Activated CD4-positive, alpha-beta T cell treated with anti-CD3 and anti-CD28 coated beads, Interleukin-10, Interleukin-2, amounts not matched to agents 100 ng/mL and 50 ng/mL, durations not matched to agents 16 hours and 8 hours (primary cell): ENCODE measurements around the gene PDHB.
"Not testable (repeated sequence)": the region's sequence is repeated elsewhere in the genome, so short reads cannot be mapped to it uniquely, and the experiment has no call there.

ENCODE experiments used
- DNase-seq: peaks from one replicate; pipeline ENCODE4 v3.0.0-alpha.2; 2020

The PDHB gene

GRCh38 chr3:58433400-58434167 lies at the start of gene PDHB:
TSS of gene PDHB (minus strand) at chr3:58433832. CDS start at chr3:58433809, 23 bp downstream.
- DNase-seq = peak; percentile 94

DNA sequence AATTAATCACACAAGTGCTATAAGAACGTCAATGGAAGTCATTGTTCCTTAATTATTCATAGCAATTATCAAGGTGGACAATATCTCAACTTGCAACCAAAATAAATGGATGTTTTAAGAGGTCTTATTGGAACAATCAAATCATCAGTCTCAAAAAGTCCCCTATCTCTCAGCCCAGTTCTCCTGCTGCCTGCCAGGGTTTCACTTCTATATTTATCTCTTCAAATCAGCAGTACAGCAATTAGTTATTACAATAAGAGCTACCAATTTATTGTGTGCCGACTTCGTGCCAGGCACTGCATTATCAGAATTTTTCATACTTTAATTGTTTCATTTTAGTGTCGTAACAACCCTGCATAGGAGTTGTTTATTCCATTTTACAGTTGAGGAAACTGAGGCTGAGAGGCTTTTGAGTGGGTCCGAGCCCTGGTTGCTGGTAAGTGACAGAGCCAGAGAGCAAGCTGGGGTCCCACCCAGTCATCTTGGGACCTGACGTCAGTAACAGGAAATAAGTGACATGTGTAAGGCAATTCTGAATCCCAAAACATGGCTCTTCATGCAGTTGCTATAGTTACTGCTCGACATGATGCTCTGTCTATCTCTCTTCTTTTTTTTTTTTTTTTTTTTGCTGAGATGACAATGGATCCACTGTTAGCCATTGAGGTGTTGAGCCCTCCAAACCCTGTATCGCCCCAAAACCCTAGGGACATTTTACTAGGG lies 49.4 kb upstream of the PDHB start:
- peak; percentile 58 for DNase-seq

DNA sequence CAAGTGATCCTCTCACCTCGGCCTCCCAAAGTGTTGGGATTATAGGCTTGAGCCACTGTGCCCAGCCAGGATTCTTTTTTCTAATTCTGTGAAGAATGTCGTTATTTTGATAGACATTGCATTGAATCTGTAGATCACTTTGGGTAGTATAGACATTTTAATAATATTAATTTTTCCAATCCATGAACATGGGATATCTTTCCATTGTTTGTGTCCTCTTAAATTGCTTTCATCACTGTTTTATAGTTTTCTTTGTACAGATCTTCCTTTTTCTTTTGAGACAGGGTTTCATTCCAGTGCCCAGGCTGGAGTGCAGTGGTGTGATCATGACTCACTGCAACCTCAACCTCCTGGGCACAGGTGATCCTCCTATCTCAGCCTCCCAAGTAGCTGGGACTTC lies 46.7 kb upstream of the PDHB start:
- no peak for DNase-seq

GRCh38 chr3:58478781-58479180 lies 45.1 kb upstream of the PDHB start:
- no peak for DNase-seq

DNA sequence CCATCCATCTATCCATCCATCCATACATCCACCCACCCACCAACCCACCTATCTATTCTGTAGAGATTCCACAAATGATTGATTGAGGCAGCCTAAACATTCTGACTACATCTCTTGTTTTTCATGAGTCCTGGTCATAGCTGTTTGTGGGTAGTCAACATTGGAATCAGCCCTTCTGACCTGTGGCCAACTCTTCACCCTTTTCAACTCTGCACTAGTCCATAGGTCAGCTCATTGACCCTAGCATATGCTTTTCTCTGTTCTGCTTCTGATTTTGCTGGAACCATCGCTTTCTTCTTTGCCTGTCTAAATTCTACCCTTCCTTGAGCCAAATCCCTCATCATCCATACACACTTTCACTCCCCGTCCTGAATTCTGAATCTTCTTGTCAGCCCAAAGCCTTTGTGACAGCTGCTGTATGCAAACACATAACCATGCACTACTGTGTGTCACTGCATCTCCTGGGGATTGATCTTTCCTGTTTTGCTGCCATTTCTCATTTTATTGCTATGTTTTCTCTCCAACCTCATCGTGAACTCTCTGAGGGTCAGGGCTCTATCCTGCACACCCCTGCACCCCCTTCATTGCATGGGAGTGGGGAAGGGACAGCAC lies 41.4 kb upstream of the PDHB start:
- DNase-seq = no peak

GRCh38 chr3:58474348-58474911 lies 40.8 kb upstream of the PDHB start:
- DNase-seq = no peak

DNA sequence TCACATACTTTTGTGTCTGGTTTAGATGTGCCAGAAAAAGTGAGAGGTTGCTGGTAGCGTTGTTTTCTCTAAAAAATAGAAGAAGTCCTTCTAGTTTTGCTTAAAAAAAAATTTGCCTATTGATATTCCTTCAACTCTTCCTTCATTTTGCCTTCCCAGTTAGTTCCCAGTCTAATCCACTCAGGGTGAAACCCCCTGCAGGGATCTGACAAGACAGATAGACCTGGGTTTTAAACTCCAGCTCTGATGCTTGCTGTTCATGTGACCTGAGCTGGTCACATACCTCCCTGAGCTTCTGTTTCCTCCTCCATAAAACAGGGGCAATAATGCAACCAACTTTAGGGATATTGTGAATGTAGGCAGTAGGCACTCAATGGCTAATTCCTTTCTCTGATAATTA lies 39.6 kb upstream of the PDHB start:
- DNase-seq = no peak

DNA sequence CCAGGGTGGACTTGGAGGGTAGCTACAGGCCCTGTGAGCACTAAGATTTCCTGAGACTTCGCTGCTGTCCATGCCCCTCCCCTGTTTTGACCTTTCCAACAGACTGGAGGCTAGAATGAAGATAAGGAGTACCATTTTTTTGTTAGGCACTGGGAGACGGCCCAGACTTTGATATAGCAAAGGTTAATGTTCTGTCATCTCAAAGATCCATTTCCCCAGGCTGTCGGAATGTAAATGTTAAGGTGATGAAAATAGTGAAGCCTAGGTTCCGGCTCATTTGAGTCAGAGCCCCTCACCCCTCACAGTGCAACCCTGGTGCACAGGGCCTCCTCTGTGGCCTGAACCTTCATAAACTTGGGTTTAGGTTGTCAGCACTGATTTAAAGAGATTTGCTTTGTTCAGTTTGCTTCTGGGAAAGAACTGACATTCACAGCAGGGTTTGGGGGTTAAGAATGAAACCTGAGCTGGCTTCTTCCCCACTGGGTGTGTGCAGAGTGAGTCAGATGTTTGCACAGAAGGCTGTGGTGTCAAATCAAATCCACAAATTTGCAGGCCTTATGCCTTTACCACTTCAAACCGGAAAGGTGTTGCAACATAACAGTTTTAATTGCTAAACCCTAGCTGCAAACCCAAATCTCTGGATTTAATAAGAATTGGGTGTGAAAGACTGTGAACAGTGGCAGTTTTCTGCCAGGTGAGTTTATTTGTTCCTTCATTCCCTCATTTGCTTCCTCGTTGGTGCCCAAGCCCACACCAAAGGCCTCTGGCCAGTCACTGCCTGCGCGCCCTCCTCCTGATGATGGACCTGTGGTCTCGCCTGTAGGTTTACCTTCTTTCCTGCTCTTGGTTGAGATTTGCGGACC lies 37.6 kb upstream of the PDHB start:
- DNase-seq = peak; percentile 98

GRCh38 chr3:58470363-58471024 lies 36.9 kb upstream of the PDHB start:
- DNase-seq = no peak

DNA sequence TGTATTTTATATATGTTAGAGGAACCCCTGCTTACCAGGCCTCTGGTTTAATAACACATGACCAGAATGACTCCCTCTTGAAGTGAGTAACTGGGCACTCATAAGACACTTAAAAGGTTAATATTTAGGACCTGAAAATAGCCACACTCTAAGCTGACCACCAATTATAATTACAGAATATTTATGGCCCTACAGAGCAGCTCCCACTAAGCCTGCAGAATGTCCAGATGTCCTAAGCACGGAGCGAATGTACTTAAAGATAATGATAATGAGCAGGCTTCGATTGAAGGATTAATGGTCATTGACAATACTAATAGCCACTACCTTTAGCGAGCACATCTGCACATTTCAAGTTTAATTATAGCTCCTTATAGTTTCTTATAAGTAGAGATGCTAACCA lies 35.5 kb upstream of the PDHB start:
- DNase-seq = no peak

- no peak for DNase-seq
These were observed 33.4 kb upstream of the PDHB start for GRCh38 chr3:58466899-58467563.

DNA sequence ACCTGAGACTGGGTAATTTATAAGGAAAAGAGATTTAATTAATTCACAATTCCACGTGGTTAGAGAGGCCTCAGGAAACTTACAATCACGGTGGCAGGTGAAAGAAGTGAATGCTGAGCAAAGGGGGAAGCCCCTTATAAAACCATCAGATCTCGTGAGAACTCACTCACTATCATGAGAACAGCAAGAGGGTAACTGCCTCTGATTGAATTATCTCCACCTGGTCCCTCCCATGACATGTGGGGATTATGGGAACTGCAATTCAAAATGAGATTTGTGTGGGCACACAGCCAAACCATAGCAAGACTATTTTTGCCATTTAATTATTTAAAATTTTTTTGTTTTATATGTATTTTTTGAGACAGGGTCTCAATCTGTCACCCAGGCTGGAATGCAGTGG lies 31.2 kb upstream of the PDHB start:
- peak; percentile 63 for DNase-seq

DNA sequence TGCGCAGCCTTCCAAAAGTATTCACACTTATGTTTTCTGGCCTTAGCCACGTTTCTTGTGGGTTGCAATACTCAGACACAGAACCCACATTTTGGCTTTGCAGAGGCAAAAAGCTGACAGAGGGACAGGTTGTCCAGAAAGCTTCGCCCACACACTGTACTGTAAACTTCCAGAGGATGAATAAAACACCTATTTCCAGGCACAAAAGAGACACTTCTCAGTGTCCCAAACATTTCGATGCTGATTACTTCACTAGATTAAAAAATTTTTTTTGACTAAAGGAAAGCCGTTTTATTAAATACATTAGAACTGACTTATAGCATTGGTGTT lies 30.3 kb upstream of the PDHB start:
- DNase-seq = no peak

DNA sequence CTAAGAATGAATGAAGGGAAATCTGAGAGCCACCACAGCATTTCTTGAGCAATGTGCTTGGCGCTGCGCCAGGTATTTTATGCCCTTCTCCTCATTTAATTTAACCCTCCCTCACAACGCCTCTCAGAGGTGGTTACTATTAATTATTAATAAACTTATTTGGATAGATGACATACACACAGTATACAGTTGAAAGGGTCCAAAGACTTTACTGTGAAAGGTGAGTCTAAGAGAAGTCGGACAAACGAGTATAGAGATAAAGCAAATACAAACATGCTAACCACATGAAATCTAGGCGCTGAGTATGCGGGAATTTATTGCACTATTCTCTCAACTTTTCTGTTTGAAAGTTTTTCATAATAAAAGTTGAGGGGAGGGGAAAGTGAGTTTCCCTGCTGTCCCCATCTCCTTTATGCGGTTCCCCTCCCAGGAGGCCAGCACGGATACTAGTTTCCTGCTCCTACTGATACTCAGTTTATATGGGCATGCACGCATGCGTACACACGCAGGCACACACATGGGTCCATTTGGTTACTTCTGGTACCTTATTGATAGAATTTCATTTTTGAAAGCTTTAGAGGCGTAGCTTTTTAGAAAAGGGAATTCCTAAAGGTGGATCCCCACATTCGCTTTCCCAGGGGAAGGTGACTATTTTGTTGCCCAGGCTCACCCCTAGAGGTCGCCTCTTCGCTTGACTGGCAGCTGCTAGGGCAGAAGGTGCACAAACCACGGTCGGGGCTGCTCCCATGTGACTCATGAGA lies 29.7 kb upstream of the PDHB start:
- DNase-seq = peak; percentile 95

DNA sequence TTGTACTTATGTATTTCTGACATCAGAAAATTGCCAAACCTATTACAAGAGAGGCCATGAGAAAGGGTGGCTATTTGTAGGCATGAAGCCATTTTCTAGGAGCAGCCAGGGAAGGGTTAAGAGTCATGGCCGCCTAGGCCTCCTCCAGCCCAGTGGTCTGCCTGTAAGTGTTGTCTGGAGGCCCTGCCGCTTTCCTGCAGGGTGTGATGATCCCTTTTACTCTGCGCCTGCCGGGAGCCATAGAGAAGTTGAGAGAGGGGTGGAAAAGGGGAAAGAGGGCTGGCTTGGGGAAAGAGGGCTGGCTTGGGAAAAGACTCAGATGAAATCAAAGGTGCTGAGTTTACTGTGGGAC lies 29.2 kb upstream of the PDHB start:
- DNase-seq = no peak

DNA sequence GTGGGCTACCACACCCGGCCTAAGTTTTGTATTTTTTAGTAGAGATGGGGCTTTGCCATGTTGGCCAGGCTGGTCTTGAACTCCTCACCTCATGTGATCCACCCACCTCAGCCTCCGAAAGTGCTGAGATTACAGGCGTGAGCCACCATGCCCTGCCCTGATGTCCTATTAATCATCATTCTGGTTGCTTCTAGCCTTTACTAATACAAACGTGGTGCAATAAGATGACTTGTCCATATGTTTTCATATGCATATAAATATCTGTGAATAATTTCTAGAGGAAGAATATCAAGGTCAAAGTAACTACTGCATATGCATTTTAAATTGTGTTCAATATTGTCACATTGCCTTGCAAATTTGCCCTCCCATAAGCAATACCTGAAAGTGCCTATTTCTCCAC lies 25.5 kb upstream of the PDHB start:
- no peak for DNase-seq

DNA sequence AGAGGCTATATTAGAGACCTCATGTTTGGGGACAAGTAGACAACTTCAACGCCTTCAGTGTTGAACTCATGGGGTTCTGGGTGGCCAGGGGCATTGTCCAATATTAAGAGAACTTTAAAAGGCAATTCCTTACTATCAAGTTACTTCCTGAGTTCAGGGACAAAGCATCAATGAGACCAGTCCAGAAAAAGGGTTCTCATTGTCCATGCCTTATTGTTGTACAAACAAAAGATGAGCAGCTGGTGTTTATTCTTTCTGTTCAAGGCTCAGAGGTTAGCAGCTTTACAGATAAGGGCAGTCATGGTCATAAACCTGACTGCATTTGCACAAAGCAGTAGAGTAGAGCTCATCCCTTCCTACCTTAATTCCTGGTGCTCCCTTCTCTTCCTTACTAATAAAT lies 18.5 kb upstream of the PDHB start:
- no peak for DNase-seq

- no peak for DNase-seq
These were observed 8.2 kb upstream of the PDHB start for GRCh38 chr3:58441514-58442450.

DNA sequence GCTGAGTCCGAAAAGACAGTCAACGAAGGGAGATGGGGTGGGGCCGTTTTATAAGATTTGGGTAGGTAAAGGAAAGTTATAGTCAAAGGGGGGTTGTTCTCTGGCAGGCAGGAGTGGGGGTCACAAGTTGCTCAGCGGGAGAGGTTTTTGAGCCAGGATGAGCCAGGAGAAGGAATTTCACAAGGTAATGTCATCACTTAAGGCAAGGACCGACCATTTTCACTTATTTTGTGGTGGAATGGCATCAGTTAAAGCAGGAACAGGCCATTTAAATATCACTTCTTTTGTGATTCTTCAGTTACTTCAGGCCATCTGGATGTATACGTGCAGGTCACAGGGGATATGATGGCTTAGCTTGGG lies 7.3 kb upstream of the PDHB start:
- DNase-seq = not testable (repeated sequence)

- not testable (repeated sequence) for DNase-seq
These were observed 3.6 kb upstream of the PDHB start for GRCh38 chr3:58437276-58437675.
